HL-60 (cell line): ENCODE measurements around the gene ACSL6.

Experiments
- DNase-seq, 2 experiments: peaks; one replicate each; pipeline ENCODE4 v3.0.0-alpha.2; 2010 to 2020; ENCODE audit warnings: low read depth in 1 of 2, low spot score in 1 of 2
- H3K27ac ChIP-seq: fragments of 250-450 bp; sonication (Bioruptor Pico); replicated peaks from 2 replicates; pipeline ENCODE4 v1.5.1; 2020; ENCODE audit warnings: mild to moderate bottlenecking, moderate library complexity
- H3K27me3 ChIP-seq: fragments of 250-450 bp; sonication (Bioruptor Pico); 2 replicates; pipeline ENCODE4 v1.5.1; 2021; ENCODE audit warnings: mild to moderate bottlenecking, moderate library complexity; ENCODE audit not compliant: insufficient read depth, poor library complexity, severe bottlenecking
- H3K4me3 ChIP-seq: replicated peaks from 2 replicates; pipeline ENCODE4 v1.5.1; 2011; ENCODE audit warnings: mild to moderate bottlenecking, control low read depth, low read length; ENCODE audit not compliant: insufficient read depth
- CTCF ChIP-seq: IDR thresholded peaks from one replicate; pipeline ENCODE4 v1.5.1; 2011; ENCODE audit warnings: low read length, control low read depth, inconsistent platforms; ENCODE audit not compliant: insufficient read depth
- GABPA ChIP-seq: IDR thresholded peaks from 2 replicates; pipeline ENCODE4 v1.6.1; 2012; ENCODE audit warnings: low read depth
- POLR2AphosphoS5 ChIP-seq: IDR thresholded peaks from 2 replicates; pipeline ENCODE4 v1.6.1; 2012; ENCODE audit warnings: low read depth
- REST ChIP-seq: IDR thresholded peaks from 2 replicates; pipeline ENCODE4 v1.6.1; 2012; ENCODE audit warnings: low read depth; ENCODE audit not compliant: insufficient replicate concordance
- SPI1 ChIP-seq: IDR thresholded peaks from 2 replicates; pipeline ENCODE4 v1.6.1; 2012; ENCODE audit warnings: low read depth, mild to moderate bottlenecking, borderline replicate concordance

ACSL6 gene

GRCh38 chr5:132029609-132030330 lies 18.3 kb upstream of the ACSL6 start:
- no peak overlapping the region for H3K4me3 ChIP-seq
- H3K27ac ChIP-seq = no peak overlapping the region
- no peak for DNase-seq
- TF ChIP-seq GABPA = no peak
- TF ChIP-seq SPI1 = no peak
- no peak for TF ChIP-seq REST
- TF ChIP-seq POLR2AphosphoS5 = no peak
- TF ChIP-seq CTCF = no peak
- H3K27me3 ChIP-seq = no peaks in the 10 kb centered on the region

GRCh38 chr5:132027027-132027426 lies 15.6 kb upstream of the ACSL6 start:
- Histone ChIP-seq H3K4me3 (no peak overlapping the region), H3K27me3 (no peaks in the 10 kb centered on the region), H3K27ac (no peak overlapping the region)
- DNase-seq = no peak
- TF ChIP-seq CTCF = no peak
- no peak for TF ChIP-seq POLR2AphosphoS5
- no peak for TF ChIP-seq GABPA
- TF ChIP-seq REST = no peak
- TF ChIP-seq SPI1 = no peak

- Histone ChIP-seq H3K4me3 (no peak overlapping the region), H3K27ac (no peak overlapping the region), H3K27me3 (no peaks in the 10 kb centered on the region)
- no peak for TF ChIP-seq GABPA
- TF ChIP-seq REST = no peak
- no peak for TF ChIP-seq POLR2AphosphoS5
- no peak for TF ChIP-seq SPI1
- no peak for TF ChIP-seq CTCF
- no peak for DNase-seq
Observed at GRCh38 chr5:132026516-132027008, 15.1 kb upstream of the ACSL6 start.
